K562 (cell line): ENCODE measurements around the gene DLGAP1. TPM values are rescaled to one million over a fixed set of nuclear protein-coding genes. Genes with fewer than 3 reads are reported as not detected.
A peak's percentile ranks its signal among the peaks of the same experiment; 100 is the strongest.

Experiments
- ATAC-seq: fragments of 200-7000 bp; cut with Tn5 transposase; 3 replicates; pipeline ENCODE4 v1.9.1; 2020; ENCODE audit warnings: moderate library complexity
- BruUV-seq: library from RNA; stranded (reverse); fragments of 400-500 nt; replicated peaks from 2 replicates; lab custom pipeline; 2021; lab: Mats Ljungman, UMichigan
- CTCF ChIA-PET: fragments of 300-600 bp; formaldehyde crosslinking; extraction: SDS; loops from one replicate; lab custom pipeline; 2021; ENCODE audit warnings: low intra/inter-chr PET ratio; lab: Yijun Ruan, JAX
- POLR2A ChIA-PET: fragments of 300-600, 350-650 bp; sonication (Branson Sonifier 250); formaldehyde crosslinking; extraction: SDS; loops from one replicate; lab custom pipeline; 2021; ENCODE audit warnings: antibody characterized with exemption, inconsistent platforms; lab: Yijun Ruan, JAX
- DNase-seq, 4 experiments: peaks; one replicate each; pipeline versions ENCODE4 v3.0.0 to v3.0.0-alpha.2; 2011 to 2018; ENCODE audit warnings: low spot score in 3 of 4, mixed read lengths in 3 of 4; ENCODE audit errors: extremely low read depth in 1 of 4
- FAIRE-seq: peaks from 2 replicates; lab custom pipeline; 2011; peaks lifted over from hg19 to GRCh38; lab: Jason Lieb, UNC
- H2AFZ ChIP-seq: 2 replicates; pipeline ENCODE4 v1.6.0; 2011; ENCODE audit warnings: low read depth, low read length, control low read depth, inconsistent platforms
- H3K27ac ChIP-seq: fragments of 200-600 bp; 3 replicates; pipeline ENCODE4 v1.8.0; 2011; ENCODE audit warnings: low read depth, mild to moderate bottlenecking, control low read depth, inconsistent platforms, low read length, moderate library complexity, mixed read lengths; ENCODE audit errors: extremely low read depth
- H3K27me3 ChIP-seq, 2 experiments: fragments of 300-600 bp in 1 of 2; 2 replicates in 1 of 2; 3 replicates in 1 of 2; pipeline versions ENCODE4 v1.6.0 to v1.8.0; 2011; ENCODE audit warnings: inconsistent platforms in 2 of 2, low read length in 2 of 2, mild to moderate bottlenecking in 1 of 2, mixed read lengths in 1 of 2, moderate library complexity in 1 of 2; ENCODE audit not compliant: control insufficient read depth in 2 of 2, insufficient read depth in 2 of 2
- H3K36me3 ChIP-seq: fragments of 300-600 bp; 3 replicates; pipeline ENCODE4 v1.8.0; 2011; ENCODE audit warnings: mild to moderate bottlenecking, low read length, inconsistent platforms; ENCODE audit not compliant: control insufficient read depth, insufficient read depth
- H3K4me1 ChIP-seq, 2 experiments: fragments of 200-600 bp in 1 of 2; replicated peaks in 1 of 2; 2 replicates in 1 of 2; 3 replicates in 1 of 2; pipeline versions ENCODE4 v1.5.1 to v1.8.0; 2011; ENCODE audit warnings: inconsistent platforms in 2 of 2, low read length in 2 of 2, mild to moderate bottlenecking in 1 of 2, mixed read lengths in 1 of 2, moderate library complexity in 1 of 2; ENCODE audit not compliant: control insufficient read depth in 2 of 2, insufficient read depth in 2 of 2
- H3K4me2 ChIP-seq: 2 replicates; pipeline ENCODE4 v1.6.1; 2011; ENCODE audit warnings: low read length, control low read depth, inconsistent platforms, mixed read lengths; ENCODE audit not compliant: insufficient read depth
- H3K4me3 ChIP-seq: fragments of 200-600 bp; sonication (generic), shearing (Covaris generic); 2 replicates; pipeline ENCODE4 v1.5.1; 2016; ENCODE audit warnings: control low read depth, inconsistent platforms
- H3K79me2 ChIP-seq: fragments of 200-600 bp; 3 replicates; pipeline ENCODE4 v1.8.0; 2011; ENCODE audit warnings: low read length, inconsistent platforms; ENCODE audit not compliant: control insufficient read depth, insufficient read depth
- H3K9ac ChIP-seq, 2 experiments: 2 replicates each; pipeline versions ENCODE4 v1.6.0 to v1.6.1; 2011; ENCODE audit warnings: low read depth in 2 of 2, low read length in 2 of 2, control low read depth in 1 of 2, inconsistent platforms in 1 of 2, mild to moderate bottlenecking in 1 of 2, mixed read lengths in 1 of 2; ENCODE audit not compliant: insufficient read depth in 1 of 2
- H3K9me1 ChIP-seq: one replicate; pipeline ENCODE4 v1.6.0; 2011; ENCODE audit warnings: inconsistent platforms, mild to moderate bottlenecking, low read length, moderate library complexity; ENCODE audit not compliant: control insufficient read depth, insufficient read depth
- H3K9me3 ChIP-seq: replicated peaks from 2 replicates; pipeline ENCODE4 v1.5.1; 2011; ENCODE audit warnings: low read depth, low read length, inconsistent platforms; ENCODE audit not compliant: control insufficient read depth, insufficient read depth
- H4K20me1 ChIP-seq: replicated peaks from 2 replicates; pipeline ENCODE4 v1.6.1; 2011; ENCODE audit warnings: low read length, inconsistent platforms, mixed read lengths; ENCODE audit not compliant: control insufficient read depth, insufficient read depth
- DMBX1 ChIP-seq: fragments of 250-450 bp; sonication (Bioruptor Pico); IDR thresholded peaks from 2 replicates; pipeline ENCODE4 v1.8.0; 2022; ENCODE audit warnings: inconsistent platforms, mild to moderate bottlenecking, moderate library complexity, borderline replicate concordance
- JUND ChIP-seq, 2 experiments: IDR thresholded peaks; 2 replicates in 1 of 2; 3 replicates in 1 of 2; pipeline ENCODE4 v1.6.1; 2011; ENCODE audit warnings: borderline replicate concordance in 2 of 2, low read depth in 2 of 2, low read length in 2 of 2, improper control_type of control experiment in 1 of 2, missing biosample characterization in 1 of 2, missing genetic modification characterization in 1 of 2, missing genetic modification reagents in 1 of 2
- KHSRP ChIP-seq: fragments of 450-650 bp; IDR thresholded peaks from 2 replicates; pipeline ENCODE4 v1.6.1; 2017
- MTA1 ChIP-seq: fragments of 450-650 bp; IDR thresholded peaks from 2 replicates; pipeline ENCODE4 v1.6.1; 2017; ENCODE audit warnings: borderline replicate concordance
- NFXL1 ChIP-seq: fragments of 450-650 bp; formaldehyde crosslinking; IDR thresholded peaks from 2 replicates; pipeline ENCODE4 v1.4.0; 2021; ENCODE audit warnings: mild to moderate bottlenecking
- RBFOX2 ChIP-seq: fragments of 200-400 bp; formaldehyde crosslinking; IDR thresholded peaks from 2 replicates; pipeline ENCODE4 v1.6.1; 2017; ENCODE audit warnings: low read depth, mild to moderate bottlenecking, low read length, moderate library complexity
- SRSF3 ChIP-seq: fragments of 200-400 bp; formaldehyde crosslinking; IDR thresholded peaks from 2 replicates; pipeline ENCODE4 v1.6.1; 2016; ENCODE audit warnings: mild to moderate bottlenecking, low read length, moderate library complexity; ENCODE audit not compliant: insufficient read depth
- ZBTB33 ChIP-seq: sonication (generic); formaldehyde crosslinking; IDR thresholded peaks from 2 replicates; pipeline ENCODE4 v1.8.1; 2023; ENCODE audit warnings: mild to moderate bottlenecking, missing genetic modification reagents
- ZNF778 ChIP-seq: fragments of 450-650 bp; formaldehyde crosslinking; IDR thresholded peaks from 2 replicates; pipeline ENCODE4 v1.4.0; 2020; ENCODE audit warnings: mild to moderate bottlenecking, moderate library complexity
- WGBS: fragments of 100-300 bp; shearing (Covaris generic); methylation state at CpG from one replicate; pipeline ENCODE4 v1.1.6; 2016; ENCODE audit warnings: low coverage, mixed read lengths; ENCODE audit not compliant: insufficient coverage; ENCODE audit errors: missing lambda C conversion rate; 5-methylcytosine and 5-hydroxymethylcytosine counted together
- in situ Hi-C: fragments of 300-500 bp; cut with MboI; formaldehyde crosslinking; loops from 4 replicates; pipeline ENCODE4 v1.15.0; 2018; ENCODE audit warnings: inconsistent platforms, mixed read lengths
- intact Hi-C: fragments of 100-400 bp; cut with micrococcal nuclease; formaldehyde crosslinking; loops from 2 replicates; pipeline ENCODE4 v1.14.2; 2022
- polyA plus RNA-seq, 8 experiments: library from polyadenylated mRNA; depleted of rRNA in 4 of 8; stranded (reverse) in 5 of 8; unstranded in 3 of 8; fragments of >200 nt; fragmentation: Nextera tagmentation in 2 of 8; fragmentation: Illumina TruSeq in 1 of 8; extraction: Ambion mirVana in 2 of 8; extraction: Trizol in 1 of 8; gene quantifications; 2 replicates each; pipeline versions ENCODE4 v1.2.1 to v1.2.3, GENCODE V29; 2011 to 2014; ENCODE audit warnings: inconsistent platforms in 1 of 8, missing spikeins in 1 of 8
- total RNA-seq, 7 experiments: library from RNA; depleted of rRNA in 6 of 7; stranded (reverse); fragments of >200 nt in 6 of 7; fragmentation: Illumina TruSeq in 2 of 7; extraction: Trizol in 2 of 7; gene quantifications; 2 replicates each; pipeline versions ENCODE4 v1.2.1 to v1.2.3, GENCODE V29; 2011 to 2021; ENCODE audit warnings: low replicate concordance in 1 of 7
- TF ChIP-seq, protein P1 (sequence below): fragments of 200-800 bp; sonication (Bioruptor generic); IDR thresholded peaks from 2 replicates; pipeline ENCODE4 v1.6.1; 2017; ENCODE audit warnings: missing genetic modification characterization, missing compliant biosample characterization
- TF ChIP-seq, protein P2 (sequence below), 3 experiments: IDR thresholded peaks in 2 of 3; conservative IDR thresholded peaks in 1 of 3; 2 replicates each; pipeline ENCODE4 v1.5.1; 2011 to 2012; ENCODE audit warnings: low read length in 3 of 3, mild to moderate bottlenecking in 3 of 3, control low read depth in 2 of 3, improper control_type of control experiment in 1 of 3, inconsistent platforms in 1 of 3, low read depth in 1 of 3, mixed read lengths in 1 of 3, moderate library complexity in 1 of 3; ENCODE audit not compliant: insufficient read depth in 2 of 3

The DLGAP1 gene
- total and polyA plus RNA-seq, 9 of the 15 experiments (the other 6 are each of a cell fraction or from before 2014, with no cell fraction given), result 0.04 to 0.22 (median 0.08) TPM

- TF ChIP-seq ZBTB33 (CRISPR knock-in tag) (peak; percentile 50; the same call in 1 of the 2 replicates), NFXL1 (no peak), ZNF778 (CRISPR knock-in tag) (no peak), JUND (IDR thresholded peaks at IDR 0.05; ENCODE audit: borderline replicate concordance, low read depth, low read length) (no peak), JUND (tag; IDR thresholded peaks at IDR 0.05; ENCODE audit: borderline replicate concordance, low read depth, low read length) (no peak), RBFOX2 (peak; percentile 52; the same call in 1 of the 2 replicates)
These were observed 997.8 kb downstream of the DLGAP1 start (continued) for GRCh38 chr18:3457261-3457724.

- Histone ChIP-seq H2AFZ (no peak overlapping the region), H3K4me3 (no peak overlapping the region), H3K9ac (no peak overlapping the region), H4K20me1 (peaks cover 12% of the 10 kb centered on the region), H3K79me2 (peaks cover 77% of the 10 kb centered on the region), H3K27me3 (no peaks in the 10 kb centered on the region), H3K4me2 (no peak overlapping the region), H3K27ac (no peak overlapping the region), H3K9me1 (no peaks in the 10 kb centered on the region), H3K36me3 (peaks cover 58% of the 10 kb centered on the region), H3K4me1 (peaks cover 2 to 10% of the 10 kb centered on the region in 2 experiments), H3K9me3 (peaks cover 5% of the 10 kb centered on the region; the same call in 1 of the 2 replicates)
- DNase-seq, result no peak
- BruUV-seq, result no TSS peak
- TF ChIP-seq, protein P1, sequence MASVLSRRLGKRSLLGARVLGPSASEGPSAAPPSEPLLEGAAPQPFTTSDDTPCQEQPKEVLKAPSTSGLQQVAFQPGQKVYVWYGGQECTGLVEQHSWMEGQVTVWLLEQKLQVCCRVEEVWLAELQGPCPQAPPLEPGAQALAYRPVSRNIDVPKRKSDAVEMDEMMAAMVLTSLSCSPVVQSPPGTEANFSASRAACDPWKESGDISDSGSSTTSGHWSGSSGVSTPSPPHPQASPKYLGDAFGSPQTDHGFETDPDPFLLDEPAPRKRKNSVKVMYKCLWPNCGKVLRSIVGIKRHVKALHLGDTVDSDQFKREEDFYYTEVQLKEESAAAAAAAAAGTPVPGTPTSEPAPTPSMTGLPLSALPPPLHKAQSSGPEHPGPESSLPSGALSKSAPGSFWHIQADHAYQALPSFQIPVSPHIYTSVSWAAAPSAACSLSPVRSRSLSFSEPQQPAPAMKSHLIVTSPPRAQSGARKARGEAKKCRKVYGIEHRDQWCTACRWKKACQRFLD (CRISPR knock-in tag), result no peak
- TF ChIP-seq DMBX1 (CRISPR knock-in tag) (no peak), KHSRP (no peak), MTA1 (no peak), SRSF3 (no peak)
- TF ChIP-seq, protein P2, sequence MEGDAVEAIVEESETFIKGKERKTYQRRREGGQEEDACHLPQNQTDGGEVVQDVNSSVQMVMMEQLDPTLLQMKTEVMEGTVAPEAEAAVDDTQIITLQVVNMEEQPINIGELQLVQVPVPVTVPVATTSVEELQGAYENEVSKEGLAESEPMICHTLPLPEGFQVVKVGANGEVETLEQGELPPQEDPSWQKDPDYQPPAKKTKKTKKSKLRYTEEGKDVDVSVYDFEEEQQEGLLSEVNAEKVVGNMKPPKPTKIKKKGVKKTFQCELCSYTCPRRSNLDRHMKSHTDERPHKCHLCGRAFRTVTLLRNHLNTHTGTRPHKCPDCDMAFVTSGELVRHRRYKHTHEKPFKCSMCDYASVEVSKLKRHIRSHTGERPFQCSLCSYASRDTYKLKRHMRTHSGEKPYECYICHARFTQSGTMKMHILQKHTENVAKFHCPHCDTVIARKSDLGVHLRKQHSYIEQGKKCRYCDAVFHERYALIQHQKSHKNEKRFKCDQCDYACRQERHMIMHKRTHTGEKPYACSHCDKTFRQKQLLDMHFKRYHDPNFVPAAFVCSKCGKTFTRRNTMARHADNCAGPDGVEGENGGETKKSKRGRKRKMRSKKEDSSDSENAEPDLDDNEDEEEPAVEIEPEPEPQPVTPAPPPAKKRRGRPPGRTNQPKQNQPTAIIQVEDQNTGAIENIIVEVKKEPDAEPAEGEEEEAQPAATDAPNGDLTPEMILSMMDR (IDR thresholded peaks at IDR 0.05 in 2 of 3, conservative IDR thresholded peaks at IDR 0.05 in 1 of 3; ENCODE audit: insufficient read depth in 2 of 3, low read depth in 1 of 3, low read length in 3 of 3), result no peak
- no peak for ATAC-seq
- FAIRE-seq, result no peak
- in situ Hi-C loops (loop anchor here (10.0 kb wide), 1 partner anchor 522 kb away; no protein-coding TSS in a partner anchor), intact Hi-C loops (no loop called here)
- WGBS, result 63% methylated on average over 1 of the region's 1 CpG
- CTCF ChIA-PET, result no interaction called here
- POLR2A ChIA-PET, result interaction anchor here (0.7 to 6.6 kb wide), 7 partner anchors 12 to 192 kb away, joined by 3 to 44 read pairs (median 3); no protein-coding TSS in a partner anchor
These were observed 998.4 kb downstream of the DLGAP1 start for GRCh38 chr18:3456686-3457069.
